Uterus (tissue), 2 donors: ENCODE measurements around the gene EPGN.

Experiments
- POLR2A ChIP-seq, 2 donors: fragments of 450-650 bp; IDR thresholded peaks; one replicate each; pipeline ENCODE4 v1.6.1; 2016; ENCODE audit warnings: antibody characterized with exemption in 2 of 2, mild to moderate bottlenecking in 1 of 2, moderate library complexity in 1 of 2
- TF ChIP-seq, protein P1 (sequence below), 4 experiments: fragments of 200-600 bp in 2 of 4; fragments of 450-650 bp in 2 of 4; sonication (generic) in 2 of 4; IDR thresholded peaks; one replicate each; pipeline ENCODE4 v1.5.1; 2016 to 2019; ENCODE audit warnings: antibody characterized with exemption in 4 of 4, mild to moderate bottlenecking in 2 of 4, moderate library complexity in 1 of 4

DNA sequence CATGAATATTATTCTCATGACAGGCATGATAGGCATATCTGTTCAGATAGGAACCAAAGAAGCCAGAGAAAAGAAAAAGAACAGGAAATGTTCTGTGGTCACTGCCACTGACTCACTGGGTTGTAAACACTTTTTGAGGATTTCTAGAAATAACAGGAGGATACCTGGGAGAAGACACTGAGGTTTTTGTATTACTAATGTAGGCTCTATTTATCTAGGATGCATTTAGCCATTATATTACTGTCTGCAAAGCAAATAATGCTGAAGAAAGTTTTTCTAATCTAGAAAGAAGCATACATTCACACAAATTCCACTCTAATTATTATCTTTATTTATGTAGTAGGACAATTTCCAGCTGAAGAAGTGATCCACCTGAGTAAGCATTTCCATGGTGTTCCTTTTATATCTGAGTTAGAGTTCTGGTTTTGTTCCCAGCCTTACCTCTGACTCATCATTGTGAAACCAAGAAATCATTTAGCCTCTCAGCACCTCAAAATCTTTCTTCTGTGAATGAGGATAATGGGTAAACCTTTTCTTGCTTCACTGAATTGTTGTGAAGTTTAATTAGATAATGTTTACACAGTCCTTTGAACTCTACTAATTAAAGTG, 40.2 kb upstream of the EPGN start:
- TF ChIP-seq, protein P1, sequence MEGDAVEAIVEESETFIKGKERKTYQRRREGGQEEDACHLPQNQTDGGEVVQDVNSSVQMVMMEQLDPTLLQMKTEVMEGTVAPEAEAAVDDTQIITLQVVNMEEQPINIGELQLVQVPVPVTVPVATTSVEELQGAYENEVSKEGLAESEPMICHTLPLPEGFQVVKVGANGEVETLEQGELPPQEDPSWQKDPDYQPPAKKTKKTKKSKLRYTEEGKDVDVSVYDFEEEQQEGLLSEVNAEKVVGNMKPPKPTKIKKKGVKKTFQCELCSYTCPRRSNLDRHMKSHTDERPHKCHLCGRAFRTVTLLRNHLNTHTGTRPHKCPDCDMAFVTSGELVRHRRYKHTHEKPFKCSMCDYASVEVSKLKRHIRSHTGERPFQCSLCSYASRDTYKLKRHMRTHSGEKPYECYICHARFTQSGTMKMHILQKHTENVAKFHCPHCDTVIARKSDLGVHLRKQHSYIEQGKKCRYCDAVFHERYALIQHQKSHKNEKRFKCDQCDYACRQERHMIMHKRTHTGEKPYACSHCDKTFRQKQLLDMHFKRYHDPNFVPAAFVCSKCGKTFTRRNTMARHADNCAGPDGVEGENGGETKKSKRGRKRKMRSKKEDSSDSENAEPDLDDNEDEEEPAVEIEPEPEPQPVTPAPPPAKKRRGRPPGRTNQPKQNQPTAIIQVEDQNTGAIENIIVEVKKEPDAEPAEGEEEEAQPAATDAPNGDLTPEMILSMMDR (IDR thresholded peaks at IDR 0.05): no peak
- TF ChIP-seq POLR2A (IDR thresholded peaks at IDR 0.05): no peak
